Smooth muscle cell of the pulmonary artery (primary cell): ENCODE measurements around the gene GTPBP4. TPM values are rescaled to one million over a fixed set of nuclear protein-coding genes. Genes with fewer than 3 reads are reported as not detected.

Experiments used
- total RNA-seq: library from RNA; depleted of rRNA; stranded (reverse); fragments of >200 nt; gene quantifications from 2 replicates; pipeline ENCODE4 v1.2.3, GENCODE V29; 2014

GTPBP4 gene
- 24.3 and 30.5 TPM in 2 replicates for total RNA-seq

DNA sequence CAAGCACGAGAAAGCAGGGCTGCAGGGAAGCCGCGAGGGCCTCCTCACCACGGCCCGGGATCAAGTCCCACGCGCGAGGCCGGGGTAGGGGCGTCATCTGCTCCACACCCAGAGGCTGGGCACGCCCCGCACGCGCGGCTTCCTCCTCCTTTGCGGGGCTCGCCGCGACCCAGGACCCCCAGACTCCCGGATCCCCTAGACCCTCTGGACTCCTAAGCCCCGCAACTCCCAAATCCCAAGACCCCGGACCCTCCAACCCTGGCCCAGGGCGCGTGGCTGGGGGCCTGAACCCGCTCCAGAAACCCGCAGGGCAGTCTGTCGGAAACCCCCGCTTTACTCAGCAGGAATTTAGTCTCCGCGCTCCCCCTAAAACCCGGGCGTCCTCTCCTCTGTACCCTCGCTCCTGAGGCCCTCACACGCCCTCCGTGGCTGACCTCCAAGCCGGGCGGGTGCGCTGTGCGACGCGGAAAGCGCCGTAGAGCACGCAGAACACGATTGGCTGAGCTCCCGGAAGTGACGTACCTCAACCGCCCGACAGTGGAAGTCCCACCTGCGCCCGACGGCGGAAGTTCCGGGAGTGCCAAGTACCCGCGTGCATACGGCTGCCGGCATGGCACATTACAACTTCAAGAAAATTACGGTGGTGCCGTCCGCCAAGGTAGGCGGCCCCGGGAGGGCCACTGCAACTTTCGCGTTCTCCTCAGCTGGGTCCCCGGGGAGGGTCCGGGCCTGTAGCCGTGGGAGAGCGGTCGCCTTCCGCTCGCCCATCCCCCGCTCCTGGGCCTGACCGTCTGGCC, at the start of gene GTPBP4:
Gene GTPBP4, plus strand, starts transcription at position 565 of the 797 bp plus-strand sequence. Its CDS starts 46 bp downstream, at position 611.

DNA sequence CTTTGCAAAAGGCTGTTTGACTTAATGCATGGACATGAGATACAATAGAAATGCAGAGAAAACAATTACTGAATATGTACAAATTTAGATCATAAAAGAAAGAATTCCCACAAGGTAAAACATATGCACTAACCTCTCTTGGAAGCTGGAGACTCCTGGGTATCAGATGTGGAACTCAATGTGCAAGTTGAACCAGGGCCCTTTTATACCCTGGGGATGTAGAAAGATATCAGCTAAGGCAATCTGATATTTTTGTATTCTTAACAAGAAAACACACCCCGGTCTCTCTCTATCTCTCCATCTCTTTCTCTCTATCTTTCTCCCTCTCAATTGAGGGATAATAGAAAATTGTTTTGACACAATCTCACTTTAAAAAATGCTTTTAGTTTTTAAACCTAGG, 37.4 kb downstream of the GTPBP4 start, which contains the start of gene IDI2:
Gene IDI2, minus strand, starts transcription at position 177 of the 400 bp plus-strand sequence. CDS start 1,136 bp downstream, outside the sequence.

DNA sequence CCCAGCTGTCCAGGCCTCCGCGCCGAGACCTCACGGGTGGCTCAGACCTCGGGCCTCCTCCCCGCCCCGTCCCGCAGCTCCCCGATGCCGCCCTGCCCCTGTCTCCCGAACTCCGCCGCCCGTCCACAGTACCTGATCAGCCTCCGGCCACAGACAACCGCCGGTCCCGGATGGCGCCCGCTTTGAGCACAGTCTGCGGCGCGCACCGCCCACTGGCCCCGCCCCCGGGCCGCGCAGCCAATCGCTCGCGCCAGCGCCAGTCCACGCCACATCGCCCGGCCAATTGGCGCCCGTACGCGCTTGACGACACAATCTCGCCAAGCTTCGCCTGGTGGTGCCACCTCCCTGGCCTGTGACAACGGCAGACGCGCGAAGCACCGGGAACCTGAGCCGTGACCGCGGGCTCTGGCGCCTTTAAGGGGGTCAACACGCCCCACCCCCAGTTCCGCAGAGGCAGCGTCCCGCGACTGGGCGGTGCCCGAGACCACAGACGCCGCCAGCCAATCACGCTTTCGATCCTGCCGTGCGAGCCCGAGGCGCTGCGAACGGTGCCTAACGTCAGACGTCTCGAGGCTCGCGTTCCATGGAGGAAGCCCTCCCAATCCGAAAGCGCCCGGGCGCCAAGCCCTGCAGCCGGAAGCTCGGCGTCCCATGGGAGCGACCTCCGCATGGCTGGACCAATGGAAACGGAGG, 60.6 kb downstream of the GTPBP4 start, which contains the start of gene IDI1:
Gene IDI1, minus strand, starts transcription at position 388 of the 693 bp plus-strand sequence. Its CDS starts 116 bp downstream, at position 272.

DNA sequence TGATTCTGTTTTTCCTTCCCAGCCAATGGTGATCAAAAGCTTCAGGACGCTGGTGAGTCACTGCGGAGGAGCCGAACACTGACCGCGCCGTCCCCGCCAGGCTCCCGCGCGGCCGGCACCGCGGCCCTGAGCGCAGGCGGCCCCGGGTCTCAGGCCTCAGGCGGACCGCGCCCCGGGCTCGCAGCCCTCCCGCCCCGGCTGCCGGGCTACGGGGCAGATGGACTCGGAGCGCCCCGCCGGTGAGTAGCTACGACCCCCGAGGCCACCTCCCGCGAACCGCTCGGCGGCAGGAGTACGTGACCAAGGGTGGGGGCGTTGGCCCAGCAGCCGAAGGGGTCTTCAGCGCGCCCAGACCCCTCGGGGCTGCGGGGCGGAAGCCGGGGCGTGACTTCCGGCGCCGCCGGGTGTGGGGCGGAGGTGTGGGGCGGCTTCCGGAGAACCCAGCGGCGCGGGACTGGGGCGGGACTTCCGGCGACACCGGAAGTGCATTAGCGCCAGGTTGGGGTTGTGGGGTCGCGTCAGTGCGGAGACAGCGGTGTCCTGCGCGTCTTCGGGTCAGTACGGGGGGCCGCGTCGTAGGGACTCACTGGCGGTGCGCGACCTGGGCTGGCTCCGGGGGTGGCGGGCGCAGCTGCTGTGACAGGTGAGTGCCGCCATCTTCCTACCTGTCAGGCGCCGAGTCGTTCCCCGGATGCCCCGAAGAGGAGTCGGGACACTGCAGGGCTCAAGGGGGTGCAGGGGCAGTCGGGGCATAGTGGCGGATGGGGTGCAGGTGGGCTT, 68.3 kb downstream of the GTPBP4 start, which contains the start of gene WDR37:
Gene WDR37, plus strand, starts transcription at position 60 of the 780 bp plus-strand sequence. CDS start 15,771 bp downstream, outside the sequence.

Other genes starting within 250 kb of the GTPBP4 start
- 29.3 and 37.4 TPM in 2 replicates for gene LARP4B, start 56.7 kb upstream of the GTPBP4 start, total RNA-seq
- gene IDI2, start 37.4 kb downstream of the GTPBP4 start, total RNA-seq: not detected in 2 replicates
- gene IDI1, start 60.7 kb downstream of the GTPBP4 start, total RNA-seq: 61.5 and 62.4 TPM in 2 replicates
- gene WDR37, start 68.0 kb downstream of the GTPBP4 start, total RNA-seq: 15.2 and 20.7 TPM in 2 replicates